HUES64 (cell line): Measurements from ENCODE around the gene CIC.
A peak's percentile ranks its signal among the peaks of the same experiment; 100 is the strongest.
"Not testable (repeated sequence)": the region's sequence is repeated elsewhere in the genome, so short reads cannot be mapped to it uniquely, and the experiment has no call there.

Experiments used
- H3K27ac ChIP-seq: 2 replicates; pipeline ENCODE4 v1.7.0; 2013; ENCODE audit warnings: low read depth, low read length, inconsistent platforms
- H3K27me3 ChIP-seq: 2 replicates; pipeline ENCODE4 v1.6.1; 2013; ENCODE audit warnings: mild to moderate bottlenecking, low read length; ENCODE audit not compliant: insufficient read depth
- H3K36me3 ChIP-seq: 2 replicates; pipeline ENCODE4 v1.6.1; 2013; ENCODE audit warnings: mild to moderate bottlenecking, low read length; ENCODE audit not compliant: insufficient read depth
- H3K4me1 ChIP-seq: 2 replicates; pipeline ENCODE4 v1.6.1; 2013; ENCODE audit warnings: mild to moderate bottlenecking, low read length, moderate library complexity; ENCODE audit not compliant: insufficient read depth
- H3K4me3 ChIP-seq: 2 replicates; pipeline ENCODE4 v1.5.1; 2013; ENCODE audit warnings: mild to moderate bottlenecking, low read length, moderate library complexity
- H3K9ac ChIP-seq: 2 replicates; pipeline ENCODE4 v1.6.1; 2013; ENCODE audit warnings: mild to moderate bottlenecking, low read depth, low read length
- H3K9me3 ChIP-seq: 2 replicates; pipeline ENCODE4 v1.6.1; 2013; ENCODE audit warnings: low read depth, low read length; ENCODE audit not compliant: insufficient read depth
- WGBS: fragments of 150-250, 120-280 bp; methylation state at CpG from one replicate; pipeline ENCODE4 v1.1.7; 2013; ENCODE audit warnings: missing lambda C conversion rate; 5-methylcytosine and 5-hydroxymethylcytosine counted together

CIC gene

GRCh38 chr19:42266928-42267603 is 2.0 kb upstream of the CIC start:
- not testable (repeated sequence) for H3K9me3 ChIP-seq, H3K27ac ChIP-seq, H3K9ac ChIP-seq, H3K36me3 ChIP-seq, H3K27me3 ChIP-seq
- Histone ChIP-seq H3K4me3 (peak overlapping the region; percentile 84), H3K4me1 (peaks cover 13% of the 10 kb centered on the region; the same call in 1 of the 2 replicates)
- 94% methylated on average over 20 of the region's 25 CpGs for WGBS

- WGBS = 14% methylated on average over 13 of the region's 13 CpGs
- no peak overlapping the region for H3K27ac ChIP-seq
- H3K4me1 ChIP-seq = peaks cover 13% of the 10 kb centered on the region; the same call in 1 of the 2 replicates
Observed at GRCh38 chr19:42267644-42268141, 1.4 kb upstream of the CIC start.

GRCh38 chr19:42268142-42268703 is 829 bp upstream of the CIC start:
- Histone ChIP-seq H3K4me1 (peaks cover 13% of the 10 kb centered on the region; the same call in 1 of the 2 replicates), H3K27me3 (no peaks in the 10 kb centered on the region), H3K9me3 (no peaks in the 10 kb centered on the region), H3K36me3 (peaks cover 3% of the 10 kb centered on the region; the same call in 1 of the 2 replicates), H3K9ac (peak overlapping the region; percentile 95), H3K27ac (peak overlapping the region; percentile 97), H3K4me3 (peak overlapping the region; percentile 84)
- under 1% methylated on average over 44 of the region's 46 CpGs for WGBS

More at GRCh38 chr19:42267644-42268141, 1.4 kb upstream of the CIC start:
- Histone ChIP-seq H3K36me3 (no peaks in the 10 kb centered on the region), H3K4me3 (peak overlapping the region; percentile 84), H3K9me3 (no peaks in the 10 kb centered on the region), H3K27me3 (no peaks in the 10 kb centered on the region), H3K9ac (peak overlapping the region; percentile 54)

- Histone ChIP-seq H3K4me1 (peaks cover 13% of the 10 kb centered on the region; the same call in 1 of the 2 replicates), H3K9ac (peak overlapping the region; percentile 5; the same call in 1 of the 2 replicates), H3K27me3 (no peaks in the 10 kb centered on the region), H3K27ac (peak overlapping the region; percentile 17; the same call in 1 of the 2 replicates), H3K36me3 (peaks cover 12% of the 10 kb centered on the region), H3K4me3 (peak overlapping the region; percentile 84), H3K9me3 (no peaks in the 10 kb centered on the region)
- 65% methylated on average over 10 of the region's 10 CpGs for WGBS
Observed at GRCh38 chr19:42269478-42270345, 660 bp downstream of the CIC start.

- H3K9ac ChIP-seq = peak overlapping the region; percentile 5; the same call in 1 of the 2 replicates
- H3K27me3 ChIP-seq = no peaks in the 10 kb centered on the region
- 78% methylated on average over 16 of the region's 18 CpGs for WGBS
- peak overlapping the region; percentile 17; the same call in 1 of the 2 replicates for H3K27ac ChIP-seq
- H3K4me1 ChIP-seq = peaks cover 13% of the 10 kb centered on the region; the same call in 1 of the 2 replicates
- H3K4me3 ChIP-seq = peak overlapping the region; percentile 84
- H3K36me3 ChIP-seq = peaks cover 15% of the 10 kb centered on the region
- no peaks in the 10 kb centered on the region for H3K9me3 ChIP-seq
Observed at GRCh38 chr19:42270346-42271044, 1.4 kb downstream of the CIC start.

GRCh38 chr19:42271045-42271419 is 2.0 kb downstream of the CIC start:
- Histone ChIP-seq H3K4me1 (peaks cover 13% of the 10 kb centered on the region; the same call in 1 of the 2 replicates), H3K4me3 (no peak overlapping the region), H3K27me3 (no peaks in the 10 kb centered on the region), H3K9me3 (no peaks in the 10 kb centered on the region), H3K9ac (no peak overlapping the region), H3K36me3 (peaks cover 15% of the 10 kb centered on the region), H3K27ac (no peak overlapping the region)
- WGBS = 91% methylated on average over 3 of the region's 3 CpGs

GRCh38 chr19:42271861-42272534 is 2.9 kb downstream of the CIC start:
- H3K27me3 ChIP-seq = no peaks in the 10 kb centered on the region
- H3K9ac ChIP-seq = no peak overlapping the region
- H3K4me1 ChIP-seq = peaks cover 13% of the 10 kb centered on the region; the same call in 1 of the 2 replicates
- WGBS = 96% methylated on average over 35 of the region's 35 CpGs
- H3K4me3 ChIP-seq = no peak overlapping the region
- no peaks in the 10 kb centered on the region for H3K9me3 ChIP-seq
- no peak overlapping the region for H3K27ac ChIP-seq
- peaks cover 15% of the 10 kb centered on the region for H3K36me3 ChIP-seq

GRCh38 chr19:42272535-42272897 is 3.5 kb downstream of the CIC start:
- Histone ChIP-seq H3K27ac (no peak overlapping the region), H3K36me3 (peaks cover 15% of the 10 kb centered on the region)

GRCh38 chr19:42272989-42273406 is 3.9 kb downstream of the CIC start:
- Histone ChIP-seq H3K36me3 (peaks cover 15% of the 10 kb centered on the region), H3K4me3 (no peak overlapping the region), H3K27me3 (no peaks in the 10 kb centered on the region), H3K9me3 (no peaks in the 10 kb centered on the region), H3K4me1 (peaks cover 13% of the 10 kb centered on the region; the same call in 1 of the 2 replicates), H3K27ac (no peak overlapping the region), H3K9ac (no peak overlapping the region)
- WGBS = 96% methylated on average over 23 of the region's 23 CpGs

More at GRCh38 chr19:42272535-42272897, 3.5 kb downstream of the CIC start:
- Histone ChIP-seq H3K27me3 (no peaks in the 10 kb centered on the region), H3K4me1 (peaks cover 13% of the 10 kb centered on the region; the same call in 1 of the 2 replicates), H3K9me3 (no peaks in the 10 kb centered on the region), H3K9ac (no peak overlapping the region), H3K4me3 (no peak overlapping the region)
- 95% methylated on average over 9 of the region's 9 CpGs for WGBS
